T-helper 1 cell treated with Interleukin-12 subunit alpha and Interleukin-12 subunit beta and Interleukin-4 antibody, amounts not matched to agents 30 ng/mL and 1 ng/mL, for 36 hours (primary cell): ENCODE measurements around the gene LRRC9. TPM values are rescaled to one million over a fixed set of nuclear protein-coding genes. Genes with fewer than 3 reads are reported as not detected.

Source experiments
- intact Hi-C: fragments of 100-400 bp; cut with micrococcal nuclease; formaldehyde crosslinking; loops from one replicate; pipeline ENCODE4 v1.15.1; 2024
- total RNA-seq: library from RNA; stranded (reverse); gene quantifications from 2 replicates; pipeline ENCODE4 v1.2.3, GENCODE V29; 2022

The LRRC9 gene
- total RNA-seq, 1 donor from 2014 or later, result not detected

GRCh38 chr14:60102389-60102788 is 182.4 kb downstream of the LRRC9 start:
- intact Hi-C loops, result no loop called here

DNA sequence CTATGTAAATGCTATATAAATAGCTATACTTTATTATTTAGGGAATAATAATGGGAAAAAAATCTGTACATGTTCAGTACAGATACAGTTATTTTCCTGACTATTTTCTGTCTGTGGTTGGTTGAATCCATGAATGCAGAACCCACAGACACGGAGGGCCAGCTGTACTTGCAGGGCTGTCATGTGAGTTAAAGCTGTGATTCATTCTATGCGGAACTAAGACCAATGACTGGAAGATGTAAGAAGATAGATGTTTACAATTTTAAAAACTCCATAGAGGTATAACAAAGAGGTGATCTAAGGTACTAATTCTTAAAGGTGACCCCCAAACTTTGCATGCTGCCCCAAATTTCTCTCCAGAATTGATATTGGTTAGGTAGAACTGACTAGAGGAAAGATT is 186.4 kb downstream of the LRRC9 start:
- intact Hi-C loops, result no loop called here

GRCh38 chr14:60107477-60107876 is 187.5 kb downstream of the LRRC9 start:
- intact Hi-C loops, result no loop called here

- intact Hi-C loops, result loop anchor here (5.0 kb wide), 1 partner anchor 41 kb away; no protein-coding TSS in a partner anchor
These were observed 191.8 kb downstream of the LRRC9 start for GRCh38 chr14:60111732-60112131.

Other genes starting within 250 kb of the LRRC9 start
- not detected in 2 replicates for gene RTN1, start 49.4 kb upstream of the LRRC9 start, total RNA-seq
- 37.5 and 45.6 TPM in 2 replicates for gene PCNX4, start 171.8 kb downstream of the LRRC9 start, total RNA-seq
- 49.1 and 55.1 TPM in 2 replicates for gene DHRS7, start 245.3 kb downstream of the LRRC9 start, total RNA-seq